A549 (cell line): Measurements from ENCODE around the gene UROC1.

Source experiments
- CTCF ChIP-seq: fragments of >200 bp; sonication (Bioruptor Twin); formaldehyde crosslinking; IDR thresholded peaks from 3 replicates; pipeline ENCODE4 v1.5.1; 2016
- EP300 ChIP-seq, 2 experiments: fragments of >200 bp; sonication (Bioruptor Twin); formaldehyde crosslinking; IDR thresholded peaks; 2 replicates in 1 of 2; 3 replicates in 1 of 2; pipeline ENCODE4 v1.6.1; 2016 to 2017
- FOSL2 ChIP-seq, 2 experiments: fragments of 450-650 bp in 1 of 2; fragments of >200 bp in 1 of 2; sonication (Bioruptor Twin) in 1 of 2; formaldehyde crosslinking; IDR thresholded peaks; 2 replicates each; pipeline versions ENCODE4 v1.5.0 to v1.6.1; 2016 to 2020; ENCODE audit warnings: mild to moderate bottlenecking in 1 of 2, moderate library complexity in 1 of 2
- HEYL ChIP-seq: fragments of 250-450 bp; sonication (Bioruptor Pico); IDR thresholded peaks from 2 replicates; pipeline ENCODE4 v1.8.0; 2021; ENCODE audit warnings: mild to moderate bottlenecking, moderate library complexity
- REST ChIP-seq: fragments of 200-600 bp; sonication (generic); IDR thresholded peaks from 2 replicates; pipeline ENCODE4 v1.6.1; 2016; ENCODE audit warnings: antibody characterized with exemption, mild to moderate bottlenecking, moderate library complexity

GRCh38 chr3:126464997-126465396, 52.6 kb downstream of the UROC1 start:
- TF ChIP-seq CTCF (no peak), FOSL2 (IDR thresholded peaks at IDR 0.05) (no peak), FOSL2 (CRISPR knock-in tag; IDR thresholded peaks at IDR 0.05) (no peak), HEYL (CRISPR knock-in tag) (no peak), EP300 (IDR thresholded peaks at IDR 0.05) (no peak), REST (no peak)
